GM23248 (cell line): ENCODE measurements around the gene JOSD2. TPM values are rescaled to one million over a fixed set of nuclear protein-coding genes. Genes with fewer than 3 reads are reported as not detected.
"Not testable (repeated sequence)": the region's sequence is repeated elsewhere in the genome, so short reads cannot be mapped to it uniquely, and the experiment has no call there.

Source experiments
- DNase-seq: peaks from one replicate; pipeline ENCODE4 v3.0.0-alpha.2; 2015
- H2AFZ ChIP-seq: fragments of 200-600 bp; sonication (generic); 2 replicates; pipeline ENCODE4 v1.6.1; 2016; ENCODE audit warnings: antibody characterized with exemption
- H3F3A ChIP-seq: fragments of 200-600 bp; sonication (generic); 2 replicates; pipeline ENCODE4 v1.6.1; 2016; ENCODE audit warnings: mild to moderate bottlenecking, antibody characterized with exemption, mixed run types; ENCODE audit not compliant: insufficient read depth
- H3K27ac ChIP-seq: fragments of 200-600 bp; sonication (generic); 2 replicates; pipeline ENCODE4 v1.5.1; 2016; ENCODE audit warnings: mild to moderate bottlenecking
- H3K27me3 ChIP-seq: fragments of 200-600 bp; sonication (generic); replicated peaks from 2 replicates; pipeline ENCODE4 v1.6.1; 2016; ENCODE audit warnings: mild to moderate bottlenecking; ENCODE audit not compliant: insufficient read depth
- H3K36me3 ChIP-seq: fragments of 200-600 bp; sonication (generic); 2 replicates; pipeline ENCODE4 v1.6.1; 2016; ENCODE audit warnings: low read depth, mild to moderate bottlenecking
- H3K4me1 ChIP-seq: fragments of 200-600 bp; sonication (generic); 2 replicates; pipeline ENCODE4 v1.6.1; 2016; ENCODE audit warnings: mild to moderate bottlenecking; ENCODE audit not compliant: insufficient read depth
- H3K4me2 ChIP-seq: fragments of 200-600 bp; sonication (generic); one replicate; pipeline ENCODE4 v1.6.1; 2016; ENCODE audit warnings: mild to moderate bottlenecking; ENCODE audit not compliant: unreplicated experiment
- H3K4me3 ChIP-seq: fragments of 200-600 bp; sonication (generic); 2 replicates; pipeline ENCODE4 v1.5.1; 2016; ENCODE audit warnings: mild to moderate bottlenecking
- H3K79me2 ChIP-seq: fragments of 200-600 bp; sonication (generic); 2 replicates; pipeline ENCODE4 v1.6.1; 2016; ENCODE audit warnings: mild to moderate bottlenecking; ENCODE audit not compliant: insufficient read depth
- H3K9ac ChIP-seq: fragments of 200-600 bp; sonication (generic); 2 replicates; pipeline ENCODE4 v1.6.1; 2016; ENCODE audit warnings: mild to moderate bottlenecking
- H3K9me2 ChIP-seq: fragments of 200-600 bp; sonication (generic); 2 replicates; pipeline ENCODE4 v1.6.1; 2016; ENCODE audit warnings: mixed run types, mild to moderate bottlenecking, moderate library complexity; ENCODE audit not compliant: insufficient read depth
- H3K9me3 ChIP-seq: fragments of 200-600 bp; sonication (generic); one replicate; pipeline ENCODE4 v1.6.1; 2017; ENCODE audit warnings: low read depth
- H4K20me1 ChIP-seq: fragments of 200-600 bp; sonication (generic); 2 replicates; pipeline ENCODE4 v1.6.0; 2016; ENCODE audit not compliant: insufficient read depth
- EZH2 ChIP-seq: fragments of 200-600 bp; sonication (generic); IDR thresholded peaks from 2 replicates; pipeline ENCODE4 v1.6.1; 2018; ENCODE audit warnings: antibody characterized with exemption, mild to moderate bottlenecking; ENCODE audit not compliant: insufficient read depth, poor library complexity, severe bottlenecking
- EZH2phosphoT487 ChIP-seq: fragments of 200-600 bp; sonication (generic); IDR thresholded peaks from 2 replicates; pipeline ENCODE4 v1.6.1; 2018; ENCODE audit warnings: antibody characterized with exemption, moderate library complexity, mild to moderate bottlenecking, low read depth; ENCODE audit not compliant: insufficient read depth
- WGBS, 2 experiments: methylation state at CpG; one replicate each; pipeline ENCODE4 v1.1.6; 2015 to 2017; ENCODE audit warnings: low lambda C conversion rate in 2 of 2, low coverage in 1 of 2; ENCODE audit errors: missing lambda C conversion rate in 2 of 2; 5-methylcytosine and 5-hydroxymethylcytosine counted together
- in situ Hi-C: fragments of 300-500 bp; cut with MboI; formaldehyde crosslinking; loops from 2 replicates; pipeline ENCODE4 v1.15.0; 2020
- polyA plus RNA-seq: library from polyadenylated mRNA; unstranded; fragments of >200 nt; fragmentation: Nextera tagmentation; extraction: Ambion mirVana; gene quantifications from 2 replicates; pipeline ENCODE4 v1.2.1, GENCODE V29; 2016
- total RNA-seq: library from RNA; depleted of rRNA; stranded (reverse); fragments of >200 nt; shearing (Covaris generic); gene quantifications from 2 replicates; pipeline ENCODE4 v1.2.3, GENCODE V29; 2014

The JOSD2 gene
- total and polyA plus RNA-seq, 2 experiments from 2014 or later: 55.2 to 98.5 TPM

- TF ChIP-seq EZH2 (no peak), EZH2phosphoT487 (no peak)
- H2AFZ ChIP-seq: no peak overlapping the region
- H3K4me1 ChIP-seq: no peaks in the 10 kb centered on the region
- no peaks in the 10 kb centered on the region for H3K9me3 ChIP-seq
- WGBS, 2 experiments: 56 to 61% methylated on average over 25 to 29 of the region's 29 CpGs
- DNase-seq: no peak
- H3K36me3 ChIP-seq: no peaks in the 10 kb centered on the region
- no peak overlapping the region for H3K27ac ChIP-seq
- no peak overlapping the region for H3K9ac ChIP-seq
- H3K27me3 ChIP-seq: no peaks in the 10 kb centered on the region
- no peaks in the 10 kb centered on the region for H3F3A ChIP-seq
- H3K79me2 ChIP-seq: no peaks in the 10 kb centered on the region
- H3K4me3 ChIP-seq: no peak overlapping the region
- in situ Hi-C loops: no loop called here
- H4K20me1 ChIP-seq: no peaks in the 10 kb centered on the region
- no peak overlapping the region for H3K4me2 ChIP-seq
- H3K9me2 ChIP-seq: no peaks in the 10 kb centered on the region
These were observed 35.2 kb downstream of the JOSD2 start for GRCh38 chr19:50475736-50476223.

- Histone ChIP-seq H3K27me3 (no peaks in the 10 kb centered on the region), H3K4me3 (no peak overlapping the region), H3K9me3 (no peaks in the 10 kb centered on the region), H3F3A (no peaks in the 10 kb centered on the region), H4K20me1 (no peaks in the 10 kb centered on the region), H3K27ac (no peak overlapping the region), H3K79me2 (no peaks in the 10 kb centered on the region), H3K9ac (no peak overlapping the region), H2AFZ (no peak overlapping the region), H3K4me1 (no peaks in the 10 kb centered on the region), H3K9me2 (no peaks in the 10 kb centered on the region), H3K4me2 (no peak overlapping the region), H3K36me3 (no peaks in the 10 kb centered on the region)
- in situ Hi-C loops: no loop called here
- no peak for DNase-seq
- no peak for TF ChIP-seq EZH2
- TF ChIP-seq EZH2phosphoT487: no peak
- 57 to 58% methylated on average over 12 of the region's 12 CpGs for WGBS, 2 experiments
These were observed 35.9 kb downstream of the JOSD2 start for GRCh38 chr19:50475101-50475568.

GRCh38 chr19:50473336-50473735 lies 37.7 kb downstream of the JOSD2 start:
- H3F3A ChIP-seq, H4K20me1 ChIP-seq, H3K27me3 ChIP-seq, H3K4me3 ChIP-seq, H3K27ac ChIP-seq, H3K9me3 ChIP-seq, H3K79me2 ChIP-seq, H3K36me3 ChIP-seq, H2AFZ ChIP-seq, DNase-seq, H3K4me1 ChIP-seq, H3K9ac ChIP-seq, H3K4me2 ChIP-seq, H3K9me2 ChIP-seq, in situ Hi-C loops: not testable (repeated sequence)
- 40 to 47% methylated on average over 3 of the region's 3 CpGs for WGBS, 2 experiments

DNA sequence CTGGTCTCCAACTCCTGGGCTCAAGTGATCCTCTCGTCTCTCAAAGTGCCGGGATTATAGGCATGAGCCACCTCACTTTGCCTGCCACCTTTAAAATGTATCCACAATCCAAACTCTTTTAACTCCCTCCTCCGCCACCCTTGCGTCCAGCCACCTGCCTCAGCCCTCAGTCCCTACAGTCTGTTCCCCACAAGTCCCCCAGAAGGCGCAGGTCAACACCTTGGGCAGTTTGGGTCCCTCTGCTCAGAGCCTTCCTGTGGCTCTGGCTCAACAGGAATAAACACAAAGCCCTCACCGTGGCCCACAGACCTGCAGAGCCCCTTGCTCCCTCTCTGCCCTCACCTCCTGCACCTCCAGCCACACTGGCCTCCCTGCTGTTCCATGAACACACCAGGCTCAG lies 42.2 kb downstream of the JOSD2 start:
- Histone ChIP-seq H3K9me2 (no peaks in the 10 kb centered on the region), H3K36me3 (no peaks in the 10 kb centered on the region), H4K20me1 (no peaks in the 10 kb centered on the region), H3K4me1 (no peaks in the 10 kb centered on the region), H2AFZ (no peak overlapping the region), H3K27me3 (no peaks in the 10 kb centered on the region), H3K27ac (no peak overlapping the region), H3K4me3 (no peak overlapping the region), H3K79me2 (no peaks in the 10 kb centered on the region), H3K9ac (no peak overlapping the region), H3F3A (no peaks in the 10 kb centered on the region), H3K4me2 (no peak overlapping the region), H3K9me3 (no peaks in the 10 kb centered on the region)
- in situ Hi-C loops: no loop called here
- 59 to 62% methylated on average over 6 of the region's 6 CpGs for WGBS, 2 experiments
- no peak for TF ChIP-seq EZH2phosphoT487
- no peak for TF ChIP-seq EZH2
- no peak for DNase-seq

DNA sequence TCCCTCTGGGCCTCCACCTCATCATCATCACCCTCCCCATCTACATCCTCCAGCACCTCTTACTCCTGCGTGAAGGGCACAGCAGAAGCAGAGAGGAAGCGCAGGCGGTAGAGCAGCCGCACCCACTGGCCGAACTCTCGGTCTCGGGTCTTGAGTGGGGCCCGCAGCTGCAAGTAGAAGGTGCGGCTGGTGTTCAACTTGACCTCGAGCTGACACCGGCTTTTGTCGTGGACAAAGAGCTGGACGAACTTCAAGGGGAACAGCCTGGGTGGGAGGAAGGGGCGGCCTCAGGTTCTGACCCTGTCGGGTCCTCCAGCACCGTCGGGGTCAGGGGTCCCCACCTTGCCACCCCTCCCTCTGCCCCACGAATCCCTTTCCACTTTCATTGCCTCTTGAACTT lies 43.4 kb downstream of the JOSD2 start:
- Histone ChIP-seq H3K4me3 (no peak overlapping the region), H3F3A (no peaks in the 10 kb centered on the region), H3K79me2 (no peaks in the 10 kb centered on the region), H3K27me3 (no peaks in the 10 kb centered on the region), H3K9me2 (no peaks in the 10 kb centered on the region), H3K9me3 (no peaks in the 10 kb centered on the region), H3K4me1 (no peaks in the 10 kb centered on the region), H2AFZ (no peak overlapping the region), H3K36me3 (no peaks in the 10 kb centered on the region), H3K9ac (no peak overlapping the region), H4K20me1 (no peaks in the 10 kb centered on the region), H3K27ac (no peak overlapping the region), H3K4me2 (no peak overlapping the region)
- no peak for DNase-seq
- TF ChIP-seq EZH2phosphoT487: no peak
- no peak for TF ChIP-seq EZH2
- in situ Hi-C loops: no loop called here
- 54 to 58% methylated on average over 17 to 18 of the region's 18 CpGs for WGBS, 2 experiments
